Central memory CD8-positive, alpha-beta T cell (primary cell): Measurements from ENCODE around the gene TMEM59.
"Not testable (repeated sequence)": the region's sequence is repeated elsewhere in the genome, so short reads cannot be mapped to it uniquely, and the experiment has no call there.

Source experiments
- ATAC-seq: fragments of 150-1000 bp; cut with Tn5 transposase; replicated peaks from 2 replicates; pipeline ENCODE4 v1.10.0; 2022; ENCODE audit warnings: mild to moderate bottlenecking, moderate FRiP score, moderate number of reproducible peaks; ENCODE audit not compliant: poor library complexity, severe bottlenecking; ENCODE audit errors: extremely low read depth
- DNase-seq, 2 donors: peaks; one replicate each; pipeline ENCODE4 v3.0.0; 2021; ENCODE audit warnings: low spot score in 2 of 2
- H3K27ac Mint-ChIP-seq: one replicate; pipeline ENCODE4 v1.8.0; 2022; ENCODE audit warnings: low read depth, mild to moderate bottlenecking, moderate library complexity, mixed read lengths
- H3K27me3 Mint-ChIP-seq: one replicate; pipeline ENCODE4 v1.8.0; 2022; ENCODE audit warnings: mixed read lengths
- H3K36me3 Mint-ChIP-seq: one replicate; pipeline ENCODE4 v1.8.0; 2022; ENCODE audit warnings: mild to moderate bottlenecking, moderate library complexity, mixed read lengths; ENCODE audit not compliant: insufficient read depth
- H3K4me1 Mint-ChIP-seq: one replicate; pipeline ENCODE4 v1.8.0; 2022; ENCODE audit warnings: mixed read lengths
- H3K4me3 Mint-ChIP-seq: one replicate; pipeline ENCODE4 v1.8.0; 2022; ENCODE audit warnings: mild to moderate bottlenecking, moderate library complexity, mixed read lengths
- H3K9me3 Mint-ChIP-seq: one replicate; pipeline ENCODE4 v1.8.0; 2022; ENCODE audit warnings: mixed read lengths

TMEM59 gene

GRCh38 chr1:54084794-54085193, 31.8 kb upstream of the TMEM59 start:
- Mint-ChIP-seq H3K27ac (no peak overlapping the region), H3K36me3 (peaks cover 9% of the 10 kb centered on the region), H3K9me3 (no peaks in the 10 kb centered on the region), H3K4me1 (peaks cover 5% of the 10 kb centered on the region), H3K4me3 (no peak overlapping the region), H3K27me3 (no peaks in the 10 kb centered on the region)
- DNase-seq: no peak
- no peak for ATAC-seq

GRCh38 chr1:54081306-54082270, 28.6 kb upstream of the TMEM59 start:
- Mint-ChIP-seq H3K36me3 (peaks cover 6% of the 10 kb centered on the region), H3K4me3 (no peak overlapping the region), H3K9me3 (no peaks in the 10 kb centered on the region), H3K27ac (no peak overlapping the region), H3K4me1 (peaks cover 5% of the 10 kb centered on the region), H3K27me3 (no peaks in the 10 kb centered on the region)
- DNase-seq: peak; percentile 18 to 33
- ATAC-seq: peak; percentile 46

GRCh38 chr1:54080598-54081049, 27.6 kb upstream of the TMEM59 start:
- Mint-ChIP-seq H3K4me3 (no peak overlapping the region), H3K4me1 (peaks cover 5% of the 10 kb centered on the region), H3K27me3 (no peaks in the 10 kb centered on the region), H3K27ac (no peak overlapping the region), H3K36me3 (peaks cover under 1% of the 10 kb centered on the region), H3K9me3 (no peaks in the 10 kb centered on the region)
- no peak for DNase-seq
- ATAC-seq: no peak

GRCh38 chr1:54077359-54077758, 24.4 kb upstream of the TMEM59 start:
- no peaks in the 10 kb centered on the region for H3K9me3 Mint-ChIP-seq
- no peaks in the 10 kb centered on the region for H3K36me3 Mint-ChIP-seq
- H3K4me3 Mint-ChIP-seq: no peak overlapping the region
- no peak for DNase-seq
- ATAC-seq: no peak
- H3K27me3 Mint-ChIP-seq: no peaks in the 10 kb centered on the region
- H3K27ac Mint-ChIP-seq: peak overlapping the region; percentile 38
- peaks cover 5% of the 10 kb centered on the region for H3K4me1 Mint-ChIP-seq

- Mint-ChIP-seq H3K27me3 (no peaks in the 10 kb centered on the region), H3K9me3 (no peaks in the 10 kb centered on the region), H3K36me3 (peaks cover 2% of the 10 kb centered on the region), H3K4me3 (no peak overlapping the region), H3K4me1 (no peaks in the 10 kb centered on the region), H3K27ac (no peak overlapping the region)
- DNase-seq (no peak), ATAC-seq (peak; percentile 77)
Measured at GRCh38 chr1:54070171-54070837, 17.3 kb upstream of the TMEM59 start.

GRCh38 chr1:54069791-54070170, 16.8 kb upstream of the TMEM59 start:
- no peak overlapping the region for H3K27ac Mint-ChIP-seq
- DNase-seq (no peak), ATAC-seq (no peak)
- H3K27me3 Mint-ChIP-seq: no peaks in the 10 kb centered on the region
- H3K36me3 Mint-ChIP-seq: peaks cover 2% of the 10 kb centered on the region
- no peaks in the 10 kb centered on the region for H3K4me1 Mint-ChIP-seq
- H3K4me3 Mint-ChIP-seq: no peak overlapping the region
- no peaks in the 10 kb centered on the region for H3K9me3 Mint-ChIP-seq

GRCh38 chr1:54064299-54064698, 11.3 kb upstream of the TMEM59 start:
- peaks cover under 1% of the 10 kb centered on the region for H3K36me3 Mint-ChIP-seq
- H3K27ac Mint-ChIP-seq: no peak overlapping the region
- ATAC-seq (no peak), DNase-seq (no peak)
- peaks cover 5% of the 10 kb centered on the region for H3K4me1 Mint-ChIP-seq
- no peaks in the 10 kb centered on the region for H3K27me3 Mint-ChIP-seq
- H3K4me3 Mint-ChIP-seq: no peak overlapping the region
- H3K9me3 Mint-ChIP-seq: no peaks in the 10 kb centered on the region

- Mint-ChIP-seq H3K27me3 (no peaks in the 10 kb centered on the region), H3K4me3 (no peak overlapping the region), H3K36me3 (peaks cover 14% of the 10 kb centered on the region), H3K4me1 (peaks cover 34% of the 10 kb centered on the region), H3K9me3 (no peaks in the 10 kb centered on the region), H3K27ac (no peak overlapping the region)
- no peak for DNase-seq
- ATAC-seq: no peak
Measured at GRCh38 chr1:54054438-54054749, 1.4 kb upstream of the TMEM59 start.

GRCh38 chr1:54053745-54054437, 887 bp upstream of the TMEM59 start:
- no peak overlapping the region for H3K27ac Mint-ChIP-seq
- no peaks in the 10 kb centered on the region for H3K27me3 Mint-ChIP-seq
- ATAC-seq (no peak), DNase-seq (no peak)
- peaks cover 13% of the 10 kb centered on the region for H3K36me3 Mint-ChIP-seq
- peaks cover 34% of the 10 kb centered on the region for H3K4me1 Mint-ChIP-seq
- no peak overlapping the region for H3K4me3 Mint-ChIP-seq
- no peaks in the 10 kb centered on the region for H3K9me3 Mint-ChIP-seq

GRCh38 chr1:54052431-54052933, 522 bp downstream of the TMEM59 start:
- peaks cover 25% of the 10 kb centered on the region for H3K4me1 Mint-ChIP-seq
- no peak overlapping the region for H3K27ac Mint-ChIP-seq
- H3K4me3 Mint-ChIP-seq: no peak overlapping the region
- H3K36me3 Mint-ChIP-seq: peaks cover 12% of the 10 kb centered on the region
- no peaks in the 10 kb centered on the region for H3K27me3 Mint-ChIP-seq
- no peaks in the 10 kb centered on the region for H3K9me3 Mint-ChIP-seq
- DNase-seq: peak in 1 of 2 donors; percentile 17
- ATAC-seq: peak; percentile 35

- ATAC-seq (no peak), DNase-seq (no peak)
- H3K36me3 Mint-ChIP-seq: peaks cover 11% of the 10 kb centered on the region
- no peaks in the 10 kb centered on the region for H3K9me3 Mint-ChIP-seq
- H3K27me3 Mint-ChIP-seq: no peaks in the 10 kb centered on the region
- H3K4me3 Mint-ChIP-seq: no peak overlapping the region
- peaks cover 26% of the 10 kb centered on the region for H3K4me1 Mint-ChIP-seq
- no peak overlapping the region for H3K27ac Mint-ChIP-seq
Measured at GRCh38 chr1:54051933-54052430, 1.0 kb downstream of the TMEM59 start.

GRCh38 chr1:54050435-54050834, 2.6 kb downstream of the TMEM59 start:
- not testable (repeated sequence) for H3K9me3 Mint-ChIP-seq, DNase-seq, H3K27ac Mint-ChIP-seq, ATAC-seq, H3K4me3 Mint-ChIP-seq, H3K27me3 Mint-ChIP-seq, H3K36me3 Mint-ChIP-seq
- peaks cover 30% of the 10 kb centered on the region for H3K4me1 Mint-ChIP-seq
